Retina (tissue), 1 donor: ENCODE data around the gene CYP8B1.

Source experiments
- DNase-seq: peaks from one replicate; pipeline ENCODE4 v3.0.0-alpha.2; 2016

CYP8B1 gene

DNA sequence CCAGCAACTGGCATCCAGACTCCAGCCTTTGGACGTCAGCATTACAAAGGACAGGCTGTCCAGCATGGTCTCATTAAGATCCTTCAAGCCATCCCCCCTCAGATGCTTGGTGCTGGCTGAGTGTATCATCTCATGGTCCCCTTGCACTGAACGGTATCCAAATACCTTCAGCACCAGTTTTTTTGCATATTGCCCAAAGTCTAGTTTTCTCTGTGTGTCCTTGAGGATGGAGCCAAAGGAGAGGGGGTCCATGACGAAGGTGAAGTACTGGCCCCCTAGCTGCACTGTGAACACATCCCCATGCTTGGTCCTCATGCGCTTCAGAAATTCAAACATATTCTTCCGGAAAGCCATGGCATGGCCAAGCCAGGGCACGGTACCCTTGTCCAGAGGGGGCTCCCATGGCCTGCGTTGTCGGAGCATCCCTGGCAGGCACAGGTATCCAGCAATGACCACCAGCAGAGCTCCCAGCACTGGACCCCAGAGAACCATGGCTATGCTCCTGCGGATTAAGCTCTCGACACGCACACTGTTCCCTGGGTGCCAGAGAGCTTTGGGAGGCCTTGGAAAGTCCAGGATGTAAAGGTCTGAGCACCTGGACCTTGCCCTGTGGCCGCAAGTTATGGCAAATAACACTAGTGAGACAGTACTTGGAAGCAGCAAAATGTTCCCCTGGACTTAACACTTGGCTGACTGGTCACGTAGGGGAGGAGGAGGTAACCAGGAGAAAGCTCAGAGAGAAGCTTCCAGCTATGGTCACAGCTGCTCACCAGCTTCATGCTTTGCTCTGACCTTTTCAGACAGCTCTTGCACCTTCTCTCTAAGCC lies at the start of gene CYP8B1:
Gene CYP8B1 (minus strand): TSS at position 555 of the 827 bp plus-strand sequence. CDS start 63 bp downstream, at position 492.
- DNase-seq, result no peak

- no peak for DNase-seq
Measured at GRCh38 chr3:42923606-42924005, 47.9 kb upstream of the CYP8B1 start.

DNA sequence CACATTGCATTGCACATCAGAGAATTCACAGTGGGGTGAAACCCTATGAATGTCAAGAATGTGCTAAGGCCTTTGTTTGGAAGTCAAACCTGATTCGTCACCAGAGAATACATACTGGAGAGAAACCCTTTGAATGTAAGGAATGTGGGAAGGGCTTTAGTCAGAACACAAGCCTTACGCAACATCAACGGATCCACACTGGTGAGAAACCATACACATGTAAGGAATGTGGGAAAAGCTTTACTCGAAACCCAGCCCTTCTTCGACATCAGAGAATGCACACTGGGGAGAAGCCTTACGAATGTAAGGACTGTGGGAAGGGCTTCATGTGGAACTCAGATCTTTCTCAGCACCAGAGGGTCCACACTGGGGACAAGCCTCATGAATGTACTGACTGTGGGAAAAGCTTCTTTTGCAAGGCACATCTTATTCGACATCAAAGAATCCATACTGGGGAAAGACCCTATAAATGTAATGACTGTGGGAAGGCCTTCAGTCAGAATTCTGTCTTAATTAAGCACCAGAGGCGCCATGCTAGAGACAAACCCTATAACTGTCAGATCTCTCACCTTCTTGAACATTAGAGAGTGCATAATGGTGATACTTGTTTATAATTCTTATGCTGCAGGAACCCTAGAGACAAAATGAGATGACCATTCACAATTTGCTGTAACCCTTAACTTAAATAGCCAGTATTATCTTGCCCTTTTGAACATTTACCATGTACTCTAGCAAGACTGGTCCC lies 39.3 kb upstream of the CYP8B1 start:
- DNase-seq, result peak; percentile 10

DNA sequence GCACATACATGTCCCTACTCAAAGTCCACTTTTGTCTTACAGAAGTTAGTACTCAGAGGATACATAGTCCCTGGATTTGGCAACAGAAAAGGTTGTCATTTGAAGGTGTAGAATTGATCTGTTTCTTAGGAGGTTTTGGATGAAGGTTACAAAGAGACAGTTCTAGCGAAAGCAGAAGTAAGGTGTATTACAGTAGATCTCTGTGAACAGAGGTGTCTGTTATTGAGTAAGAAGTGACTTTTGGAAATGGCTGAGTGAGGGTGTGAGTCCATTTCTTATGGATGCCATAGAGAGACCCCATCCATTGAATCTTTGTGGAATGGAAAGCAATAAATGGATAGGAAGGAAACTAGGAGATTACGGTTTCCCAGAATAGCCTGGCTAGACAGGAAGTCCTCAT lies 35.9 kb upstream of the CYP8B1 start:
- no peak for DNase-seq

DNA sequence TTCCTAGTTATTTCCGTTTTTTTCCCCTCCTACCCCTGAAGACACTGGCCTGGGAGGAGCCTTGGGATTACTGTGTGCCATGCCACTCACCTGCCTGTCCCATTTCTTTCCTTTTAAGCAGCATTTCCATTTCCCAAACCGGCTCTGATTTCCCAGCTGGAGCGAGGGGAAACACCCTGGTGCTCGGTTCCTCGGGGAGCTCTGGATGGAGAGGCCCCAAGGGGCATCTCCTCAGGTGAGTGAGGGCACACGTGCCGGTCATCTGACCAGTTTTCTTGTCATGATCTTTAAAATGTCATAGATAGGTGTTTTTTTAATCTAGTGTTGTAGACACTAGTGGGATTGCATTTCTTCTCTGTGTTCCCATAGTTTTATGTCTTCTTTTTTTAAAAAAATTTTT lies 33.0 kb upstream of the CYP8B1 start:
- no peak for DNase-seq

DNA sequence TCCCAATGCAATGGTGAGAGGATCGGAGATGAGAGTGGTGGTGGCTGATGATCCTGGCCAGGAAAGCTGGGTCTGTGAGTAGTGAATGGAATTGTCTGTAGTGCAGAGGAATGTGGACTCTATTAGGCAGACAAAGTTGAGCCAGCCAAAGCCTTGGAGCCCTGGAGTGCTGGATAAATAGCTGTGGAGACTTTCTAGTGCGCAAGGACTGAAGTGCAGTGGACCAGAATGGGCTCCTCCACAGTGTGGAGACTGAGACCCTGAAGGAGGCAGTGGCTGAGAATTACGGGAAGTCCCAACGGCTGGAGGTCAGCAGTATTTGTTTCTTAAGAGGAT lies 31.1 kb upstream of the CYP8B1 start:
- DNase-seq, result no peak

GRCh38 chr3:42906070-42906847 lies 30.6 kb upstream of the CYP8B1 start, which contains the start of gene ZNF662:
TSS of gene ZNF662 (plus strand) at chr3:42906142. CDS start at chr3:42908115, 1,973 bp downstream.
- peak; percentile 92 for DNase-seq

GRCh38 chr3:42905740-42906069 lies 30.0 kb upstream of the CYP8B1 start:
- DNase-seq, result no peak

GRCh38 chr3:42904076-42904475 lies 28.4 kb upstream of the CYP8B1 start:
- no peak for DNase-seq

GRCh38 chr3:42902257-42902656 lies 26.6 kb upstream of the CYP8B1 start:
- no peak for DNase-seq

- no peak for DNase-seq
Measured at GRCh38 chr3:42901073-42901415, 25.4 kb upstream of the CYP8B1 start.

DNA sequence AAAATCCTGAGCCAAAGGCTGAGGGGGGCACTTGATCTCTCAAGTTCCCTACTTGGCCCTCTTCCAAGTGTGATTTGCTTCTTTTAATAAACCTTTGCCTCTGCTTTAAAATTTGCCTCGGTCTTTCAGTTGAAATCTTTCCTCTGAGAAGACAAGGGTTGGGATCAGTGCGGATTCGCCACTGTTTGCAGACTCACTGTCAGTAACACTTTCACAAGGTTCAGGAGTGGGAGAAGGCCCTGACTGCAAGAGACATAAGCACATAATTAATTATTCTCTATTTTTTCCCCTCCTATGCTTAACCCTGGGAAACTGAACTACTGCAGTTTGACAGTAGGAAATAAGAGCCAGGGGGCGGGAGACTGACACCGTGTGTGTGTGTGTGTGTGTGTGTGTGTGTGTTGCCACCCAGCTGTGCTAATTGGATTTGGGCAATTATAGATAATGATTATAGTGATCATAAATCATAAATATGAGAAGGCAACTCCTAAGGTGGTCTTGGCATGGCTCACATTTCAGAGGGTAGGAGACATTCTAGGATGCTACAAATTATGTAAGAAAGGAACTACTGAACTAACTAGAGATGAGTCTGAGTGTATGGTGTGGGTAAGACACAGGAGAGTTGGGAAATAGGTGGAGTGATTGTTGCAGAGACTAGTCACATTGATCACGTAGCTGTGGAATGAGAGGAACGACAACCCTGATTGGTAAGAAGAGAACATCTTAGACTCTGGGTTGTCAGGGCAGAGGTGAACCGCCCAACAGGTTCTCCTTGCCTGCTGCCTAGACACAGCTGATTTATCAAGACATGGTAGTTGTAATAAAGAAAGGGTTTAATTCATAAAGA lies 24.8 kb upstream of the CYP8B1 start:
- no peak for DNase-seq

- no peak for DNase-seq
Measured at GRCh38 chr3:42898896-42899675, 23.4 kb upstream of the CYP8B1 start.

DNA sequence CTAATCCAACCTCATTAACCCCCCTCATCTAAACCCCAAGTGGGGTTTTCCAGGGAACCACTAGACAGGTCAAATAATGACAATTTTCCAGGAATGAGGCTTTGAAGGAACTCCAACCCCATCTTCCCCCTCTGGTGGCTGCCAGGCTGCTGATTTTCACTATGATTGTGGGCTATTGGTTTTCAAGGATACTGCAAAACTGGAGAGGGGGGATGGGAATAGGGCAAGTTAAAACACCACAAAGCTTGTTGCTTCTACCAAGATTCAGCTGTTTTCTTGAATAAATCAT lies 19.8 kb upstream of the CYP8B1 start:
- DNase-seq, result no peak

- DNase-seq, result no peak
Measured at GRCh38 chr3:42894698-42895579, 19.3 kb upstream of the CYP8B1 start.

DNA sequence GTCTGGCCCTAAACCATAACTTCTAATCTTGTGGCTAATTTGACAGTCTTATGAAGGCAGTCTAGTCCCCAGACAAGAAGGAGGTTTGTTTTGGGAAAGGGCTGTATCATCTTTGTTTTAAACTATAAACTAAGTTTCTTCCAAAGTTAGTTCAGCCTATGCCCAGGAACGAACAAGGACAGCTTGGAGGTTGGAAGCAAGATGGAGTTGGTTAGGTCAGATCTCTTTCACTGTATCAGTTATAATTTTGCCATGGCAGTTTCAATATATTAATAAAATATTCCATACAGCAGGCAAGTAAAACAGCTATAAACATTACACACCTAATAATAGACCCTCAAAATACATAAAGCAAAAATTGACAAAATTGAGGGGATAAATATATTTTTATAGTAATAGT lies 17.1 kb upstream of the CYP8B1 start:
- no peak for DNase-seq

GRCh38 chr3:42892169-42892568 lies 16.5 kb upstream of the CYP8B1 start:
- DNase-seq, result no peak

DNA sequence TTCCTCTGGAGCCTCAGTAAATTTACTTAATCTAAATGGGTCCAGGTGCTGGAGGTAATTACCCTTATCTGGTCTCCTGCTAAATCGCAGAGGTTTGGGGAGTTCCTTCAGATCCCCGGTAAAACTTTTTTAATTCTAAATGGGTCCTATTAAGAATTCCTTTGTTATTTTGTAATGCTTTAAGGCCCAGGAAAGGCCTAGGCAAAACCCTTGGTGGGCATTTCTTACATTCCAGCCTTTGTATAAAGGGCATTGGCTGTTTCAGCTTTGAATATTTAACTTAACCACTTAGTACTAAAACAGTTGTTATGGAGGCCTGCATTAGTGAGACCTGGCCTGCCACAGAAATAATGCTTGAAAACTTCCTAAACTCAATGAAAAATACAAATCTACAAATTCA lies 15.4 kb upstream of the CYP8B1 start:
- DNase-seq, result no peak

DNA sequence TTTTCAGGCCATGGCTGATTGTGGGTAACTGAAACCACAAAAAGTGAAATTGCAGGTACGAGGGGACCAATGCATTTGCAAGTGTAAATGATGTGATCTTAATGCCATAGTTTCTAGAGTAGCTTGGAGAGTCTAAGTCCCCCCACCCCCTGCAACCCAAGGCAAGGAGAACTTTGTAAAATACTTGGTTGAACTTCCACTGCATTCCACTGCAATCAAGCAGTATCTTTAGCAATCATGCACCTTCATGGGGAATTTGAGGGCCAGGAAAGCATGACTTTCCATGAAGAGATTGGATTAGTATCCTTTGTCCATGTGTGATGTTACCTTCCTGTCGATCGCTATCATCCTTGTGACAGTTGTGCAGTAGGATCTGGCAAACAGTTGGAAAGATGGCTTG lies 11.4 kb upstream of the CYP8B1 start:
- no peak for DNase-seq

DNA sequence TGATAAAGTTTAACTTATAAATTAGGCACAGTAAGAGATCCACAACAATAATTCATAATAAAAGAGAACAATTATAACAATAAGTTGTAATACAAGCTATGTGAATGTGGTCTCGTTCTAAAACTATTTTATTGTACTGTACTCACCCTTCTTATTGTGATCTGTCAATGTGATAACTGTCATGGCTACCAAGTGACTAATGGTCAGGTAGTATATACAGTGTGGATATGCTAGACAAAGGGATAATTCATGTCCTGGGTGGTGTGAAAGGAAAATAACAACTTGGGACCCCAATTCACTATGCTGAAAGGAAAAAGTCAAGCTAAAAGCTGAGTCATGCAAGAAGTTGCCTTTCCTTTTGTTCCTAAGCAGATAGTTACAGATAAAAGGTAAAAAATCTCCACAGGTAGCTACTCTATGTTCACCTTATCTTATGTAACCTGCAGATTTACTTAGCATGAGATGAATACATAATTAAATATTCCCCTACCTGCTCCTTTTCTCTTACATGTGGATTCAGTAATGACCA lies 10.7 kb upstream of the CYP8B1 start:
- no peak for DNase-seq

- no peak for DNase-seq
Measured at GRCh38 chr3:42884324-42884723, 8.6 kb upstream of the CYP8B1 start.
